Activated CD4-positive, alpha-beta T cell treated with anti-CD3 and anti-CD28 coated beads, Interleukin-2, Interleukin-4, amounts not matched to agents 100 ng/mL and 50 ng/mL, durations not matched to agents 16 hours and 8 hours (primary cell): Measurements from ENCODE around the gene NECTIN2.
"Not testable (repeated sequence)": the region's sequence is repeated elsewhere in the genome, so short reads cannot be mapped to it uniquely, and the experiment has no call there.

ENCODE experiments used
- DNase-seq: peaks from one replicate; pipeline ENCODE4 v3.0.0-alpha.2; 2020; ENCODE audit warnings: low spot score

NECTIN2 gene

DNA sequence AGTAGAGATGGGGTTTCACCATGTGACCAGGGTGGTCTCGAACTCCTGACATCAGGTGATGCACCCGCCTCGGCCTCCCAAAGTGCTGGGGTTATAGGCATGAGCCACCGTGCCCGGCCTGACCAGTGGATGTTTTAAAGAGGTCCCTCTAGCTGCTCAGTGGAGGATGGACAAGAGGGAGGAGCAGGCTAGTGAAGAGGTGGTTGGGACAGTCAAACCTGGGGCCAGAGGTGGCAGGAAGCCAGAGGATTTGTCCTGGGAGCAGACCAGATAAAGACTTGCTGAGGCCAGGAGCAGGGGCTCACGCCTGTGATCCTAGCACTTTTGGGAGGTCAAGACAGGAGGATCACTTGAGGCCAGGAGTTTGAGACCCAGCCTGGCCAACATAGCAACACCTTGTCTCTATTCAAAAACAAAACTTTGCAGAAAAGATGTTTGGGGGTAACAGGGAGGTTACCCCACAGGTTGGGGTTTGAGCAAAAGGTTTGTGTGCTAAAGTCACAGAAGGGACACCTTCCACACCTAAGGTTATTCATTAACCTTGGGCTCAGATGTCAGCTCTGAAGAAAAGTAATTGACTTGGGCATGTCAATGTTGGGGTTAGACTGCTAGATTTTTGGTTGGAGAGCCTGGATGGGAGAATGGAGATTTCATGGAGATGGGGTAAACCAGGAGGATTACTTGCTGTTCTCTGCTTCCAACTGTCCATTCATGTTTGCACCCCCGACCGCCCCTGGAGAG is 28.2 kb upstream of the NECTIN2 start:
- no peak for DNase-seq

GRCh38 chr19:44818466-44819031 is 27.5 kb upstream of the NECTIN2 start:
- DNase-seq = no peak

DNA sequence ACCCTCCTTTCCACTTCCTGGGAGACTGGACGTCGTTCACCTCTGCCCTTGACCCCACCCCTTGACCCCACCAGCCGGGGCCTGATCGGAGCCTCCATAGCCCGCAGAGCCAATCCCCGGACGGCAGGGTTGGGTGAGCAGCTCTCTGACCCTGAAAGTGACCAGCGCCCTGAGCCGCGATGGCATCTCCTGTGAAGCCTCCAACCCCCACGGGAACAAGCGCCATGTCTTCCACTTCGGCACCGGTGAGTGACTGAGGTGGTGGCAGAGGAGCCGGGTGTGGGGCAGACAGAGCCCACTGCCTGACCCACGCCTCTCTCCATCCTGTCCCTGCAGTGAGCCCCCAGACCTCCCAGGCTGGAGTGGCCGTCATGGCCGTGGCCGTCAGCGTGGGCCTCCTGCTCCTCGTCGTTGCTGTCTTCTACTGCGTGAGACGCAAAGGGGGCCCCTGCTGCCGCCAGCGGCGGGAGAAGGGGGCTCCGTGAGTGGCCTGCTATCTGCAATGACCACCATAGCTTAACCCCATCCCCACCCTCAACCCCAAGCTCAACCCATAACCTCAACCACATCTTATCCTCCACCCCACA is 26.8 kb upstream of the NECTIN2 start:
- DNase-seq = no peak

GRCh38 chr19:44820648-44821609 is 25.2 kb upstream of the NECTIN2 start:
- no peak for DNase-seq

DNA sequence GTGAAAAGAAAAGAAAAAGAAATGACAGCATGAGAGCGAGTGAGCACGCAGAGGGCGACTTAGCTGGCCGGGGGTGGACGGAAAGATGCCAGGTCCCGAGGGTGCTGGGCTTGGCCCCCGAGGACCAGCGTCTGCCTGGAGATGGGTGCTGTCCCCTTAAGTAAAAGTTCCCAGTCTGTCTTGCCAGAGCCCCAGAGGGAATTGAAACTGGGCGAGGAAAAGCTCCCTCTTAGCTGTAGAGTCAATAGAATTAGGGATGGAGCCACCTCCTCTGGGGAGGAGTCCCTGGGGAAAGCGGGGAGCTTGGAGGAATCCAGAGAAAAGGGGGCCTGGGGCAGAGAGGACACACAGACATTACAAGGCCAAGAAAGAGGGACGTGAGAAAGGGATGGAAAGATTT is 23.9 kb upstream of the NECTIN2 start:
- DNase-seq = no peak

DNA sequence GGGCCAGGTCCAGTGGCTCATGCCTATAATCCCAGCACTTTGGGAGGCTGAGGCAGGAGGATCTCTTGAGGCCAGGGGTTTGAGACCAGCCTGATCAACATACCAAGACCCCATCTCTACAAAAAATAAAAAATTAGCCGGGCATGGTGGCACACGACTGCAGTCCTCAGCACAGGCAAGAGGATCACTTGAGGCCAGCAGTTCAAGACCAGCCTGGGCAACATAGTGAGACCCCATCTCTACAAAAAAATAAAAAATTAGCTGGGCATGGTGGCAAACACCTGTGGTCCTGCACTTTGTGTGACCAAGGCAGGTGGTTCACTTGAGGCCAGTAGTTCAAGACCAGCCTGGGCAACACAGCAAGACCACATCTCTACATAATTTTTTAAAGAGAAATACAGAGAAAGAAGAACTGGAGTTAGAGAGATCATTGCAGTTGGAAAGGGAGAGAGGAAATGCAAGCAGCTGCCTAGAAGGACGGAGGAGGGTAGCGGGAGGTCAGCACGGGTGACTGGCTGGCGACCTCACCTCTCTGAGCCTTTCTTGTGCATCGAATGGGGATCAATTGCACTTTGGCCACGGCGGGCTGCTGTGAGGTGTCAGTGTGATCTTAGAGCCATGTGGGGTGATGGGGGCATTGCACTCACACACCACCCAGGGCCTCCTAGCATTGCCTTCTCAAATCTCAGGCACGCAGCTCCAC is 23.3 kb upstream of the NECTIN2 start:
- no peak for DNase-seq

DNA sequence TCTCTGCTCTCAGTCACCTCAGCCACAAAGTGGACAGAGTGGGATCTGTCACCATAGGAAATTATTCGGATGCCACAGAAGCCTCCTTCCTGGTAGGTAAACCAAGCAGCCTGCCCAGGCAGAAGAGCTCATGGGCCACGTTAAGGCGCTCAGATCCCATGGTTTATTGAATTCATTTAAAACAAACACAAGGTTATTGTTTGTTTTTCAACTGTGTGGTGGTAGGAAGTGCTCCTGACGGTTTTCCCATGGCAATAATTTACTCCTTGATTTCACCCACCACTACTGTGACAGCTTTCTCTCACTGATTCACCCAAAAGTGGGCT is 22.8 kb upstream of the NECTIN2 start:
- DNase-seq = no peak

DNA sequence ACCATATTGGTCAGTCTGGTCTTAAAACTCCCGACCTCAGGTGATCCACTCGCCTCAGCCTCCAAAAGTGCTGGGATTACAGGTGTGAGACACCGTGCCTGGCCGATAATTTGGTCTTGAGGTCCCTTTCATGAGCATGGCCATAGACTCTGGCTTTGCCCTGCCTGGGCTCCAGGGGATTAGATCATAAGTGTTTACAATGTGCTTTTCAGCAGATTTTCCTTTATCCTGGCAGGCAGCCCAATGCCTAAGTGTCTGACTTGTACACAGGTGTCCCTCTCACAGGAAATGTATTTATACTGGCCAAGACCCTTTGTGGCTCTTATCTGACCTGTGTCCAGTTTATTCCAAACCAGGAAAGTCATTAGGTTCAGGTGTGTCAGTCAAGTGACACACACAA is 21.3 kb upstream of the NECTIN2 start:
- DNase-seq = no peak

GRCh38 chr19:44832875-44833274 is 13.2 kb upstream of the NECTIN2 start:
- not testable (repeated sequence) for DNase-seq

DNA sequence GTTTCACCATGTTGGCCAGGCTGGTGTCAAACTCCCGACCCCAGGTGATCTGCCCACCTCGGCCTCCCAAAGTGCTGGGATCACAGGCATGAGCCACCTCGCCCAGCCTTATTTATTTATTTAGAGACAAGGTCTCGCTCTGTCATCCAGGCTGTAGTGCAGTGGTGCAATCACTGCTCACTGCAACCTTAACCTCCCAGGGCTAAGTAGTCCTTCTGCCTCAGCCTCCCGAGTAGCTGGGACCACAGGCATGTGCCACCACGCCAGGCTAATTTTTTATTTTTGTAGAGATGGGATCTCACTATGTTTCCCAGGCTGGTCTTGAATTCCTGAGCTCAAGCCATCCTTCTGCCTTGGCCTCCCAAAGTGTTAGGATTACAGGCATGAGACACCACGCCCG is 11.7 kb upstream of the NECTIN2 start:
- DNase-seq = not testable (repeated sequence)

GRCh38 chr19:44839276-44839675 is 6.8 kb upstream of the NECTIN2 start:
- no peak for DNase-seq

DNA sequence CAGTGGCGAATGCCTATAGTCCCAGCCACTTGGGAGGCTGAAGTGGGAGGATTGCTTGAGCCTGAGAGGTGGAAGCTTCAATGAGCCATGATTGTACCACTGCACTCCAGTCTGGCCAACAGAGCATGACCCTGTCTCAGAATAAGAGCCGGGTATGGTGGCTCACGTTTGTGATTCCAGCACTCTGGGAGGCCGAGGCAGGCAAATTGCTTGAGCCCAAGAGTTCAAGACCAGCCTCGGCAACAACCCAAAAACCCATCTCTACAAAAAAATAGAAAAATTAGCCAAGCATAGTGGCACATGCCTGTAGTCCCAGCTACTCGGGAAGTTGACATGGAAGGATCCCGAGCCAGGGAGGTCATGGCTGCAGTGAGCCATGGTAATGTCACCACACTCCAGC is 5.3 kb upstream of the NECTIN2 start:
- no peak for DNase-seq

GRCh38 chr19:44841231-44841630 is 4.9 kb upstream of the NECTIN2 start:
- DNase-seq = no peak

GRCh38 chr19:44845286-44845611 is 848 bp upstream of the NECTIN2 start:
- no peak for DNase-seq

GRCh38 chr19:44846455-44847143 is 502 bp downstream of the NECTIN2 start:
- DNase-seq = no peak

DNA sequence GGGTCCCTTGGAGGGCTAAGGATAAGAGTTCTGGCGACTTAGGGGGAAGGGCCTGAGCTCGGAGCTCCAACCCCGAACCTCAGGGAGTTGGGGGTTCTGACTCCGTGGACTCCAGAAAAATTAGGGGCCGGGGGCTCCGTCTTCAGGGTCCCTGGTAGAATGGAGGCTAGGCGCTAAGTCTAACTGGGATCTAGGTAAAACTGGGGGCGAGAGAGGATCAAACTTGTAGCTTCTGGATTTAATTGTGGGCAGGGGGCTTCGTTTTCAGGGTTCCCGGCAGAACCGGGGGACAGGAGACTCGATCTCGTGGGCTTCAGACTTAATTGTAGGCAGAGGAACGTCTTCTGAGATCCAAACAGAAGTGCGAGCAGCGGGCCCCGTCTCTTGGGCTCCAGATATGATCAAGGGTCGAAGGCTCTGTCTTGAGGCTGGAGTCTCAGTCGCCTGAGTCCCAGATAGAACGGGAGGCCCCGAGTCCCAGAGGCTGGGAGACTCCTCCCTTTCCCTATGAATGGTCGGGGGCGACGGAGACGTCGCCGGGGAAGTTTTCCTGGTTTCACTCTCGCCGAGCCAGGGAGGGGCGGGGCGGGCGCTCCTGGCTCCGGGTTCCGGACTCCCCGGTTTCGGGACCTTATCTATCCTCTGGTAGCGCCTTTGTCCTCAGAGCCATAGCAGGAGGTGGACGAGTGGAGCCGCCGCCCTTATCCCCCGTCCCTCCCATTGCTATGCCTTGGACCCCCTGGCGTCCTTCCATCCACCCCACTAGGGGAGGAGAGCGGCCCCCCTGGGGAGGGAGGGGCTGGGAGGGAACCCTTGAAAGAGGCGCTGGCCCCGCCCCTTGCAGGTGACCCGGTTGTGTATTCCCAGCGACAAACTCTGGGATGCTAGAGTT is 1.3 kb downstream of the NECTIN2 start:
- DNase-seq = no peak

GRCh38 chr19:44848036-44848811 is 2.1 kb downstream of the NECTIN2 start:
- no peak for DNase-seq

DNA sequence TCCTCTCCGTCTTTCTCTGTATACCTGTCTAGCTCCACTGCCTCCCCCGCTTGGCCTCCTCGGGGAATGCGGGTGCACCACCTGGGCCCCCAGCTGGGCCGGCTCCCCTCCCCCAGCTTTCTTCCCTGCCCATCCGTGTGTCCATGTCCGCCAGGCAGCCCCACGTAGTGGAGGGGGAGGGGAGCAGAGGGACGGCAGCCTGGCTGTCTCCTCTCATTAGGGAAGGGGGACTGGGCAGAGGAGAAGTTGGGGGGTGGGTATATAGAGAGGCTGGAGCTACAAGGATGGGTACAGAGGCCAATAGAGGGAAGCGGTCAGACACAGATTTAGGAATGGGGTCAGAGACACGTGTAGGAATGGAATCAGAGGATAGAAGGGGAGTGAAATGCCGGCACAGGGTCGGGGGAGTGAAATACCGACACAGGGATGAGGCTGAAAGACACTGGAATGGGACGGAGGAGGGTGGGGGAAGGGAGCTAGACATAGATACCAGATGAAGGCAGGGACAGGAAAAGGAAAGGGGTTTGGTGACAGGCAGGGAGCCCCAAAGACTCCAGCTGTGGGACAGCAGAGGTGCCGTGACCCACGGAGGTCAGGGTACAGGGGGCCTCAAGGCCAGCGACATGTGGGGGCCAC is 2.8 kb downstream of the NECTIN2 start:
- DNase-seq = no peak

- no peak for DNase-seq
These were observed 4.6 kb downstream of the NECTIN2 start for GRCh38 chr19:44850641-44851109.
